DMS53 (cell line): ENCODE results near the gene FUT4.
A peak's percentile ranks its signal among the peaks of the same experiment; 100 is the strongest.
"Not testable (repeated sequence)": the region's sequence is repeated elsewhere in the genome, so short reads cannot be mapped to it uniquely, and the experiment has no call there.

Source experiments
- DNase-seq: peaks from one replicate; lab custom pipeline; 2025; lab: John Stamatoyannopoulos, UW

FUT4 gene

GRCh38 chr11:94567181-94567670 lies 23.5 kb downstream of the FUT4 start, which contains the start of gene PIWIL4:
TSS of gene PIWIL4 (plus strand) at chr11:94567368. CDS start at chr11:94567519, 151 bp downstream.
- DNase-seq: no peak

DNA sequence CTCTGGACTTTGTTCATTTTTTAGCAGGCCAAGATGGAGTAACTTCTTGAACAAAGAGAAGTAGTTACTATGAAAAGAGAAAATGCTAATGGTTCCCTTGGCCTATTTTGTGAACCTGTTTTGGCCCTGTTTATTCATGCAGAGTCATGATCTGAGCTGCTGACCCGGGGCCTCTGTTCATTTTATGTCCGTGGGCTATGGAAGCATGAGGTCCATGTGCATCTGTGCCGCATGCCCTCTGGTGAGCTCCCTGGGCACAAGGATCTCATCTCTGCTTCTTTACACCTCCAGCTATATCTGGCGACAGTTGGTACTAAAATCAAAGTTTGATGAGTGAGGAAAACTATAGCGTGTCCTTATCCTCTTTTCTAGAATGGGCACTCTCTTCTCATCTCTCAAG lies 24.5 kb downstream of the FUT4 start:
- DNase-seq: no peak

DNA sequence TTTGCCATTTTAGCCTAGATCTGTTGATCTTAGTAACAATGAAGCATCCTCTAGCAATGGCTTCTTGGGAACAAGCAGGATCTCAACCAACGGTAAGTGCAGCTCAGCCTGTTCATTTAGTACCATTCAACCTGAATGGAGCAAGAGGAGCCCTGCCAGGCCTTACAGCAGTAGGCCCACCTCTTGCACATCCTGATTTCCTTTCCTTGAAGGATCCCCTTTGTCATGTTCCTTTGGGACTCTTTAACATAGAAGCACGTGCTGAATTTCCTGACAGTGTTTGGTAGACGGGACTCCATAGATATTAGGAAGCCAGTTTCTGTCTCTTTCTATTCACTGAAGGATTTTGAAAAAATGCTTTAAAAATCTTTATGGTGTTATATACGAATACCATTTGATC lies 25.0 kb downstream of the FUT4 start:
- no peak for DNase-seq

- not testable (repeated sequence) for DNase-seq
Observed at GRCh38 chr11:94572975-94573374, 29.3 kb downstream of the FUT4 start.

DNA sequence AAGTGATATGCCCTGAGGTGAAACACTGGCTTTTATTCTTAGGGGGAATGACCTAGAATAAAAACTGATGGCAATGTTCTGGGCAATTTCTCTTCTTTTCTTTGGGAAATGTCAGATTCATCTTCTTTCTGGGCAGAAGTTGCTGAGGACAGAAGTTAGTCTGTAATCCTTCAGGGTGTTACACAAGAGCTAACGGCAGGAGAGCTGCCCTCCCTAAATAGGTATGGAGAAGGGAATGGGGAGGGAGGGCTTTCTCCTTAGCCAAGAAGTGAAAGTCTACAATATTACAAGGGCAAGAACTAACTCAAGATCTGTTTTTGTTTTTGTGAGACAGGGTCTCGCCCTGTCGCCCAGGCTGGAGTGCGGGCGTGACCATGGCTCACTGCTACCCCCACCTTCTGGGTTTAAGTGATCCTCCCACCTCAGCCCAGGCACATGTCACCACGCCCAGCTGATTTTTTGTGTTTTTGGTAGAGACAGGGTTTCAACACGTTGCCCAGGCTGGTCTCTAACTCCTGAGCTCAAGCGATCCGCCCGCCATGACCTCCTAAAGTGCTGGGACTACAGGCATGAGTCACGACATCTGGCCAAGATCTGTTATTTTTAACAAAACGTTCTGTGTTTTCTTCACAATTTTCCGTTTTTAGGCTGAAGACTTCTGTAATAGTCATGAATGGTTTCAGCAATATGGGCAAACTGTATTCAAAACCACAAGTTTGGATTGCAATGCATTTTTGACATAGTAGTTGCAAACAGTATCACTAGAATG lies 30.7 kb downstream of the FUT4 start:
- DNase-seq: no peak

DNA sequence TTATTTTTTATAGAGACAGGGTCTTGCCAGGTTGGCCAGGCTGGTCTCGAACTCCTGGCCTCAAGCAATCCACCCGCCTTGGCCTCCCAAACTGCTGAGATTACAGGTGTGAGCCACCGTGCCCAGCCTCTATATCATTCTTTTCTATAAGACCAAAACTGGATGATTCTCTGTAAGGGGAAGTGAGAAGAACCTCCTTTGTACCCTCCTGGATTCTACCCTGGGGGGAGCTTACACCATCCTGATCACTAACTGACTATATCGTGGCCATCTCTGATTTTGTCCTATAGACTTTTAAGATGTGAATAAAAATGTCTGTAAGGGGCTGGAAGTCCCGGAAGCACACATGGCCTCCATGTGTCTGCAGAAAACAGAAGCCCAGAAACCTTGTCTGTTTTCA lies 32.6 kb downstream of the FUT4 start:
- DNase-seq: no peak

GRCh38 chr11:94577841-94578240 lies 34.1 kb downstream of the FUT4 start:
- DNase-seq: no peak

GRCh38 chr11:94581926-94582325 lies 38.2 kb downstream of the FUT4 start:
- DNase-seq: no peak

GRCh38 chr11:94583213-94583865 lies 39.6 kb downstream of the FUT4 start:
- no peak for DNase-seq

DNA sequence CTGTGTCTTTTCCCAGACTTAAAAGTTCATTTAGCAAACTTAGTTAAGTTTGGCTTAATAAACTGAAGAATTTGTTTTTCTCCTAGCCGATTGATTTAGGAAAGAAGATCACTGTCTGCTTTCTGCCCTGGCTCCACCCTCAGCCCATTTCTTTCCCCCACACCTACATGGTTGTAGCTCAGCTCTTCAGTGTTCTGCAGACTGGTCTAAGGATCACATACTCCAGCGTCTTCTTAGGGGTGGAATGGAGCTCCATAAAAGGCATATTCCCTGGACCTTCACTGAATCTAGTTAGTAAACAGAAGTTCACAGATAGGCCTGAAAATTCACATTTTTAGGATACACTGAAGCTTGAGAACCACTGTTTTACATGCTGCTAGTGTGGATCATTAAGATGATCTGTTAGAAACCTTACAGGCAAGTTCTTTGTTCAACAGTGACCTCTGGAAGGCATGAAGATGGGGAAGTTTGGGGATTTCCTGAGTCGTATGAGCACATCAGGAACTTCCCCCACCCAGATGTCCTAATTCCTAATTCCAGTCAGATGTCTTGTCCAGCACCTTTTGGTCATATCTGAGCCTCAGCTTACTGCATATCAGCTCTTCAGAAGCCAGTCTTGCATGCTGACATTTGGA lies 40.3 kb downstream of the FUT4 start:
- no peak for DNase-seq

DNA sequence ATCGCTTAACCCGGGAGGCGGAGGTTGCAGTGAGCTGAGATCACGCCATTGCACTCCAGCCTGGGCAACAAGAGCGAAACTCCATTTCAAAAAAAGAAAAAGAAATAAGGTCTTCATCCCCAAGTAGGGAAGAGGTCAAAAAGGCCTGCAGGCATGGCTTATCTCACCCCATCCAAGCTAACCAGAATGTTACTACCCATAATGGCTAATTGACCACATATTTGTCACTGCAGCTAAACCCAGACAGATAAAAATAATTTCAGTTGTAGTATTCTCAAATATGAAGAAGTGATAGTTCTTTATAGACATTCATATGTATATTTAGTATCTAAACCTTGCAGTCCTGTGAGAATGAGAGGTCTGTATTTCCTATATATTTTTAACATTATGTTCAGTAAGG lies 41.3 kb downstream of the FUT4 start:
- DNase-seq: no peak

GRCh38 chr11:94585399-94585798 lies 41.7 kb downstream of the FUT4 start:
- DNase-seq: no peak

GRCh38 chr11:94586546-94586945 lies 42.8 kb downstream of the FUT4 start:
- DNase-seq: no peak

GRCh38 chr11:94586978-94587377 lies 43.3 kb downstream of the FUT4 start:
- no peak for DNase-seq

GRCh38 chr11:94588366-94588942 lies 44.7 kb downstream of the FUT4 start:
- no peak for DNase-seq

DNA sequence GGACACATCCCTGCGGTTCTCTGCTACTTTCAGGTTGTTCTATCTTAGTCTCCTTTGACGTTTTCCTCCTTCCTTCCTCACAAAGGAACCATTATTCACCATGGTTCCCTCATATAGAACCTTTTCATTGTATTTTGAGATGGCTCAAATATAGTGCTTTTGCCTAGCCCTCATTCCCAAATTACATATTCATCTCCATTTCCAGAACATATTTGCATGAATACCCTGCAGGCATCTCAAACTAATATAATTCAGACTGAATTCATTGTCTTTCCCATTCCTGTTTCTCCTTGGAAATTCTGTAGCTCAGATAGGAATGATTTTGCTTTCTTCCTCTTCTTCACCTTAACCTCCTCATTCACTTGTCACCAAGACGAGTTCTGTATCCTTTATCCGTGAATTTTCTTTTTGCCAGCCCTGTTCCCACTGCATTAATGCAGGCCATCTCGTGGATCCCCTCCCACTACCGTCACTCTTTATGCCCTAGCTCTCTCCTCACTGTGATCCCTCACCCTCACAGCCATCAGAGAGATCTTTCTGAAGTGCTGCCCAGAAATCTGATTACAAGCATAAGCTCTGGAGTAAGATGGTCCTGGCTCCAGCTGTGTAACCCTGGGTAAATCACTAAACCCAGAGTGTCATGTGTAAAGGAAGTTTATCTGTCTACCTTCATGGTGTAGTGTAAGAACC lies 46.8 kb downstream of the FUT4 start:
- DNase-seq: no peak

DNA sequence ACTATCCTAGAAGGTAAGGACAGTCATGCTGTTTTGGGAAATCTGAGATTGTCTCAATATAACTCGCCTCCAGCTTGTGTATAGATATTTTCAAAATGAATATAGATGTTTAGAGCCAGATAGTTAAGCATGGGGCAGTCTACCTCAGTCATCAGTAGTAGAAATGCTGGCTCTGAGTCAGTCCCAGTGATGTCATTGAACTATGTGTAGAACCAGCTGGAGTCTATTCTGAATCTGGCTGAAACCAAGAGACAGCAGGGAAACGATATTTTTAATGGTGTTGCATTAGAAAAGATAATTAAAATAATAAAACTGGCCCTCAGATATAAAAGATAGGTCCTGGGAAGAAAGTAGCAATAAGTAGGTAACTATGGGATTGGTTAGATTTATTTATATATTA lies 49.3 kb downstream of the FUT4 start:
- no peak for DNase-seq

GRCh38 chr11:94595076-94595475 lies 51.4 kb downstream of the FUT4 start:
- no peak for DNase-seq

DNA sequence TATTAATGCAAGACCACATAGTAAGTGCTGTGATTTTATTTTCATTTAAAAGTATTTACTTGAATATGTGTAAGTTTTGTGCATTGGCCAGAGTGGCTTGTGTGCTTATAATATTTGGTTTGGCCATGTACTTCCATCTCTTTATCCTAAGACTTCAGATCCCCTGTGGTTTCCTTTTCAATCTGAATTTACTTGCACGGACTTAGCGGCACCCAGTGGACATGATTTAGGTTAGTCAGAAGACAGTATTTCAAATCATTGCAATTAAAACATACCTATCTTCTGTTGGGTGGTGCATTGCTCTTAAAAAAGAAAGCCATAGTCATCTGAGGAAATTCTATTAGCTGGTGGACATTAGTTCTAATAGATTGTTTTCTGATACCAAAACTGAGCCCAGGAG lies 54.2 kb downstream of the FUT4 start:
- peak; percentile 20 for DNase-seq
